Renal cortical epithelial cell (primary cell): Measurements from ENCODE around the gene DLST. TPM values are rescaled to one million over a fixed set of nuclear protein-coding genes. Genes with fewer than 3 reads are reported as not detected.

ENCODE experiments used
- DNase-seq: peaks from one replicate; pipeline ENCODE4 v3.0.0-alpha.2; 2011; ENCODE audit warnings: low read depth
- total RNA-seq: library from RNA; depleted of rRNA; stranded (reverse); fragments of >200 nt; gene quantifications from 2 replicates; pipeline ENCODE4 v1.2.3, GENCODE V29; 2014

The DLST gene
- total RNA-seq, 1 donor from 2014 or later = 126 TPM

- no peak for DNase-seq
Observed at GRCh38 chr14:74940956-74941565, 59.3 kb downstream of the DLST start.

DNA sequence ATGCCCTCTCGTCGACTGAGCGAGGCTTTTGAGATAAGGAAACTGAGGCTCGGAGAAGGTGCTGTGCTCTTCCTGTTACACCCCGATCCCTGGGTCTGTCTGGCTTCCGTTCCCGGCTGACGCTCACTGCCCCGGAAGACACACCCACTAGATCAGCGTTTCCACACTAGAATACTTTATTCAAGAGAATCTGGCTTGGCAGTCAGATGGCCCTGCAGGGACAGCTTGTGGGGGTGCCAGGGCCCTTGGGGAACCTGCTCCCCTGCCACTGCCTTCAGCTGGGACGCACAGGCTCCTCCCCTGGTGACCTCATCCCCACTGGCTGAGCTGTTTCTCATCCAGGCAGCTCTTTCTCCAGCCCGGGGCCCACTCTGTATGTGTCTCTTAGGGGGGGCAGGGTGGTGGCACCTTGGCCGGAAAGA, 60.0 kb downstream of the DLST start:
- DNase-seq = no peak

DNA sequence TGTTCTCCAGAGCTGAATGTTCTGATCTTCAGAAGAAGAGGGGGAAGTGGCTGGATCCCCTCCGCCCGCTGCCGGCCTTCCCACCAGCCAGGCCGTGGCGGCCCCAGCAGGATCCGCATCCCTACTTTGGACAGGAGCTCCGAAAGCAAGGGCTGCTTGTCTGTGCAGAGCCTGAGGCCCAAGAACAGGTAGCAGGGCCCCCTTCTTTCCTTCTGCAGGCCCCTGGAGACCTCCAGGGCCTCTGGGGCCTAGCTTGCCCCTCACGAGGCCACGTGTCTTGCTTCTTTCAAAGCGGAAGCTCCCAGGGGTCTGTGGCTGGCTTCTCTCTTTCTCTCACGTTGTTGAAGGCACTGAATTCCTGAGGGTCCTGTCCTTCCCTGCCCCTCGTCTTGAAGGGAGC, 60.5 kb downstream of the DLST start:
- DNase-seq = no peak

DNA sequence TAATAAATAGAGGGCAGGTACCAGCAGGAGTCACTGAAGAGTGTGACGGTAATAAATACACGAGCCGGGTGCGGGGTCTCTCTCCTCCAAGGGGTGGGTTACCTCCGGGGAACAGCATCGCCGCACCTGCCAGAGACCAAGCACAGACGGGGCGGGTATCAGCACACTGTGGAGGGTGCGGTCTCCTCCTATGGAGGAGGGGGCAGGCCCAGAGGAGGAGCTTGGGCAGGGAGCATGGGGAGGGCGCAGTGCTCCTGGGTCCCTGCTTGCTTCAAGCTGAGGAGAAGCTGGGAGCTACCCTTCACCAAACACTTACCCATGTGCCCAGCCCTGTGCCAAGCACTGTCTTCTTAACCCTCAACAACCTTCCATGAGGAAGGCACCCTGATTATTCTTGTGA, 60.9 kb downstream of the DLST start:
- DNase-seq = no peak

- DNase-seq = no peak
Observed at GRCh38 chr14:74945261-74945851, 63.6 kb downstream of the DLST start.

DNA sequence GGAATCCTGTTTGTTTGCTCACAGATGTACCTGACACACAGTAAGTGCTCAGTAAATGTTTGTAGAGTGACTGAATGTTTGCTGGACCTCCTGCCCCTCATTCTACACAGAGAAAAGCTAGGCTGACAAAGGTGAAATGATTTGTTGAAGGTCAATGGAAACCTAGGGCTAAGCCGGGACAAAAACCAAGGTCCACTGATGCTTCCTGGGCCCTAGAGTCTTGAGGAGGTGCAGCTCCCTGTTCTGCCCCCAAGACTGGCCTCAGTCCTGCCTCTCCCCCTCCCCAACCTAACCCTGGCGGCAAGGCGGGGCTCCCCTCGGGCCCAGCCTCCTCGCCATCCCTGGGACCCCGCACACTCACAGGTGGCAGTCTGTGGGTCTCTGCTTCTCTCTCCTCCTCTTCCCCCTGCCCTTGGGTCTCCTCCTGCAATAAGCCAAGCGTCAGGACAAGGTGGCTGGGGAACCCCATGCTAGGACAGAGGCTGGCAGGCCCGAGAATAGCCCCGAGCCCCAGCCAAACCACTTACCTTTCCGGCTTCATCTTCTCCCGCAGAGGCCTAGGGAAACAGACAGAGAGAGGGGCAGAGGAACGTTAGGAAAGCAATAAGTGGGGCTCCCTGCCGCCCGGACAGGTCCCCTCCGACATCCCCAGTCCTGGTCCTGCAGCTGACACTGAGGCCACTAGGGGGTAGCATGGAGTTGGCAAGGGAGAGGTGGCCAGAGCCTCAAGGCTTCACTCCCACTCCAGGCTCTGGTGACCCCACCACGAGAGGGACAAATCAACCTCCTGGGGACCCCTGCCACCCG, 64.3 kb downstream of the DLST start:
- peak; percentile 40 for DNase-seq

DNA sequence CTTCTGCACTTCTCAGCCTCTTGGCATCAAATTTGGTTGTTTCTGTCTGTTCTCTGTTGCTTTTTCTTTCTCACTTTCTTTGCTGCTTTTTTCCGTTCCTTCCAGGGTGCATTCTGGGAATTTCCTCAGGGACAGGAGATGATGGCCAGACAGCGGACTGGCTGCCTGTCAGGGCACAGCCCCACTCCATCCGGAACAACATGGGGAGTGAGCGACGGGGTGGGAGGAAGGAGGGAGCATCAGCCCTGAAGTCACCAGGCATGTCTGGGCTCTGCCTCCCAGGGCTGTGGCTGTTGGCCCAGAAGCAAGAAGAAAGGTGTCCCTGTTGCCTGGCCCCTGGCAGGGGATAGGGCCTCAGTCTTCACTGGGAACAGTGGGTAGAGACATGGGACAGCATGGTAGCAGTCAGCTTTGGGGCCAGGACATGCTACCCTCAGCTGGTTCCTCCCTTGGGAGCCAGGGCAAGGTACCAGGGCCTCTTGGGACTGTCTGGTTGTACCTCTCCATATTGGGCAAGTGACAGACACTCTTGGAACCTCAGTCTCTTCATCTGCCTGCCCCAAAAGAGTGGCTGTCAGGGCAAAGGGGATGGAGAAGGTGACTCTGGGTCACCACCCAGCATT, 65.1 kb downstream of the DLST start:
- no peak for DNase-seq

DNA sequence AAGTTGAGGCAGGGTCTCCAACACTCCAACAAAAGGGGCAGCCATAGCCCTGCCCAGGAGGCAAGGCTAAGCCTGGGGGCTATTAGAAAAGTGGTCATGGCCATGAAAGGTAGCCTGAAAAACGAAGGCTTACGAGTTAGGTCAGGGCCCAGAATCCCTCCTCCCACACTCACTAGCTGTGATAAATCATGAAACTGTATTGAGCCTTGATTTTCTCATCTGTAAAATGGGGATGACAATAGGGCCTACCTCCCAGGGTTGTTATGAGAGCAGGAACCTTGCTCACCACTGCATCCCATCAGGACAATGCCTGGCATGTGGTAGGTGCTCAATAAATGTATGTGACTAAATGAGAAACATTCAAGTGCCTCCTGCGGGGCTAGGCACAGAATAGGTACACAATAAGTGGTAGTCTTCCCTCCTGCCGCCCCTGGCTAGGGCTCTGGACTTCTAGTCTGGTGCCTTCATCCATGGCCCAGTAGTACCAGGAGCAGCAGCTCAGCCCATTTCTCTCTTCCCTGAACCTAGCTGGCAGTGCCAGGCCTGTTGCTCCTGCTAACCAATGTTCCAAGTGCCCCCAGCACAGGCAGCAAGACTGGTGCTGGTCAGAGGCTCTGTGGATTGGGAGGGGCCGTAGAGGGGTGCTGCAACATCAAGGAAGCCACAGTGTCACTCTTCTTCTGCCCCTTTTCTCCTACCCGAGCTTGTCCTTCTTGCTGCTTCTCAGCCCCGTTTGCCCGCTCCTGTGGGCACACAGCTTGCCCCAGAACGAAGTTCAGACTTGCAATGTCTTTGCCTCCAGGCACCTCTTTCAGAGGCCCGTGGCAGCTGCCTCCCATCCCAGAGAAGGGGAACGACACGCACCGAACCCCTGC, 65.9 kb downstream of the DLST start:
- no peak for DNase-seq

DNA sequence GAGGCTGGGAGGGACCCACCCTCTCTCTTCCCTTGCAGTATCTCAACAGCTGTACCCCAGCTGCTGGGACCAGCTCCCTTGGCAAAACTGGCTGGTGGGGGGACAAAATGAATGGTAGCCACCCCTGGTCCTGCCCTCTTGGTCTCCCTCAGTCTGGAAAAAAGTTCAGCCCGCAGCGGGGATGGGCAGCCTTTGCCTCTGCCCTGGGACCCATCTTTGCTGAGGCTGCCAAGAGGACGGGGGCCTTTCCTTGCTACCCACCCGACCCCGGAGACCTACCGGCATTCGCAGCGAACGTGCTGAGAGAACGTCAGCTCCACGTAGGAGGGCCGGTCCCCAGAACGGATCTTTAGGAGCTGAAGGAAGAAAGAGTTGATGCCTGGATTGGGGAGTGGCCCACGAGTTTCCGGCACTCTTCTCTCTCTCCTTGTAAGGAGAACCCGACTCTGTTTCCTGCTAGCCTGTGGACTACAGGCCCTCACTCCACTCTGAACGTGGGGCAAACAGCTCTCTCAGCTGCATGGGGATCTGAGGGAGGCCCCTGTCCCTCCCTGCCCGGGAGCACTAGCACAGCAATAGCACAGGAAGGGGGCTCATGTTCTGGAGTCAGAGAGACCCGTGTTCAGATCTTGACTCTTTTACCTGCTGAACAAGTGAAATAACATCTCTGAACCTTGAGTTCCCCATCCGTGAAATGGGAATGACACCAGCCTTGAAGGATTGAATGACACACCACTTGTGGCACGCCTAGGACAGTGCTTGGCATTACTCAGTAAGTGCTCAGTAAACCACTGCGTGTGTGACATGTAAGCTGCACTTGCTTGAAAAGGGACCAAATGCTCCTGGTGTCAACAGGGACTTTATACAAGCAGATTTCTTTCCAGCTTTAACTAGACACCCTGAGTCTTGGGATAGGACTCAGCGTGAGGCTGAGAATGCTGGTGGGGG, 66.8 kb downstream of the DLST start:
- no peak for DNase-seq

DNA sequence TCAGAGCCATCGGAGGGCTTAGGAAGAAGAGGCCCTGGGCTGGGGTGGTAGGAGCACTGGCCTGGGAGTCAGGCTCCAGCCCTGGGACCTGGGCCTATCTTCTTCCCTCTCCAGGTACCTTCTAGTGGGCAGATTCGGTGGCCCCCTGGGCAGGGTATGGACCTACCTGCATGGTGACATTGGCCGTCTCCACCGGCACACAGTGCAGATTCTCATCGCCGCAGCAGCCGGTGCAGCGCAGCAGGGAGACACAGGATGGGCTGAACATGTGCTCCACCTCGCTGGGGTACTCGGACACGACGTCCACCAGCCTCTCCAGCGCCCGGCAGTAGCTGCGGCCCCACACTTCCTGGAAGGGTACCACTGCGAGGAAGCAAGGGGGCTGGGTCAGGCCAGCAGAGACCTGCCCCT, 67.5 kb downstream of the DLST start:
- DNase-seq = no peak

DNA sequence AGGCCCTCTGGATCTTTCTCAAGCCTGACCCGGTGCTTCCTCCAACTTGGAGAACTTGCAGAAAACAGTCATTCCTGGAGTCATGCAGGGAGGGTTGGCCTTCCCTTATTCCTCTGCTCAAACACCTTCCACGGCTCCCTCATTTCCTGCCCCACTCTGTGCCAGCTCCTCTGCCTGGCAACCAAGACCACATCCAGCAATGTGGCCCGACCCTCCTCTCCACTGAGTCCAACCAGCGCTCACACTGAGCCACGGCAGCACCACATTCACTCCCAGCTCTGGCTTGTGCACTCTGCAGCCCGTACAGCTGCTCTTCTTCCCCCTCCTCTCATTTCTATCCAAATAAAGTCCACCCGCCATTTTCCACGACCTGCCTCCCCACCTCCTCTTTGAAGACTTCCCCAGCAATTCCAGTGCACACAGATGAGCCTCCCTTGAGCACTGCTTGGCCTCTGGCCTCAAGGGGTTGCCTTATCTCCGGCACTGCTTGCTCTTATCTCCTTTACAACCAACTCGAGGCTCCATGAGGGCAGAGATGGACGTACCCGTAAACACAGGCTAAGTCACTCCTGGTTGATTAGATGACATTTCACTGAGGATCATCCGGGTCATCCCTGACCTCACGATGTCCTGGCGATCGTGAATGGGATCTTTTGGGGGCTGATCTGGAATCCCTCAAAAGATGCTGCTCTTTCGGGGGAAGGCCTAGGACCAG, 68.3 kb downstream of the DLST start:
- DNase-seq = no peak

- DNase-seq = no peak
Observed at GRCh38 chr14:74950795-74951442, 69.2 kb downstream of the DLST start.

- DNase-seq = no peak
Observed at GRCh38 chr14:74951443-74952179, 69.9 kb downstream of the DLST start.

DNA sequence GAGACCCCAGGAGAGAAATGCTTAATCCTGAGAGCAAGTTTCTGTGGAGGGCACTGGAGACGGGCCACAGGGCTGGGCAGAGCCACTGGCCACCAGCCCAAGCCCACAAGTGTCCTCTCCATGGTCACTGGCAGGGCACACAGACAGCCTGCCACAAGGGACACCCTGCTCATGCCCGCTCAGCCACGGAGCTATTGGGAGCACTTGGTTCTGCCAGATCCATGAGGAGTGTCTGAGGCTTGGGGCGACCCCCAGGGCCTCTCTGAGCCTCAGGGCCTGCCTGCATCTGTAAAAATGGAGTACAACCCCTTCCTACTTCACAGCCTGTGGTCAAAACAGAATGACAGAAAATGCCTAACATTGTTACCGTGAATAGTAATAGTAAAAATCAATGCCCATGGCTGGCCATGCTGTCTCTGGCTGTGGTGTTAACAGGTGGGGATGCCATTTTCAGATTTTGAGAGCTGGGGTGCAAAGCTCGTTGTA, 70.5 kb downstream of the DLST start:
- no peak for DNase-seq

- DNase-seq = no peak
Observed at GRCh38 chr14:74952697-74953484, 71.2 kb downstream of the DLST start.
